GM10847 (cell line): ENCODE data around the gene MECR.

Source experiments
- POLR2A ChIP-seq: IDR thresholded peaks from 2 replicates; pipeline ENCODE4 v1.6.1; 2011; ENCODE audit not compliant: insufficient read length; ENCODE audit errors: extremely low read depth

Gene MECR

GRCh38 chr1:29245261-29245660, 14.5 kb upstream of the MECR start:
- no peak for TF ChIP-seq POLR2A

- no peak for TF ChIP-seq POLR2A
Observed at GRCh38 chr1:29243871-29244200, 13.1 kb upstream of the MECR start.

- TF ChIP-seq POLR2A, result no peak
Observed at GRCh38 chr1:29243023-29243870, 12.5 kb upstream of the MECR start.

- TF ChIP-seq POLR2A, result no peak
Observed at GRCh38 chr1:29240986-29241385, 10.3 kb upstream of the MECR start.

GRCh38 chr1:29240400-29240837, 9.7 kb upstream of the MECR start:
- TF ChIP-seq POLR2A, result no peak

GRCh38 chr1:29239142-29239541, 8.4 kb upstream of the MECR start:
- TF ChIP-seq POLR2A, result no peak

GRCh38 chr1:29238620-29239002, 7.9 kb upstream of the MECR start:
- no peak for TF ChIP-seq POLR2A

GRCh38 chr1:29237852-29238619, 7.3 kb upstream of the MECR start:
- TF ChIP-seq POLR2A, result no peak

GRCh38 chr1:29237129-29237821, 6.5 kb upstream of the MECR start:
- no peak for TF ChIP-seq POLR2A

GRCh38 chr1:29236712-29237128, 6.0 kb upstream of the MECR start:
- no peak for TF ChIP-seq POLR2A

GRCh38 chr1:29235955-29236711, 5.4 kb upstream of the MECR start, which contains the start of gene PTPRU:
Gene PTPRU, plus strand, starts transcription at chr1:29236522. Its CDS starts 123 bp downstream, at chr1:29236645.
- TF ChIP-seq POLR2A, result no peak

- no peak for TF ChIP-seq POLR2A
Observed at GRCh38 chr1:29234471-29234870, 3.7 kb upstream of the MECR start.

GRCh38 chr1:29233693-29234092, 3.0 kb upstream of the MECR start:
- TF ChIP-seq POLR2A, result no peak

- TF ChIP-seq POLR2A, result no peak
Observed at GRCh38 chr1:29232387-29232786, 1.7 kb upstream of the MECR start.

GRCh38 chr1:29230204-29230552, 556 bp downstream of the MECR start:
- no peak for TF ChIP-seq POLR2A
